Epithelial cell of proximal tubule (primary cell): ENCODE data around the gene CD28. TPM values are rescaled to one million over a fixed set of nuclear protein-coding genes. Genes with fewer than 3 reads are reported as not detected.
A peak's percentile ranks its signal among the peaks of the same experiment; 100 is the strongest.

Experiments
- DNase-seq: peaks from one replicate; pipeline ENCODE4 v3.0.0-alpha.2; 2011; ENCODE audit warnings: low read depth
- H3K4me3 ChIP-seq: 2 replicates; pipeline ENCODE4 v1.5.1; 2011; ENCODE audit warnings: low read depth, mild to moderate bottlenecking, low read length
- total RNA-seq: library from RNA; depleted of rRNA; stranded (reverse); fragments of >200 nt; gene quantifications from 2 replicates; pipeline ENCODE4 v1.2.3, GENCODE V29; 2015
- TF ChIP-seq, protein P1 (sequence below): conservative IDR thresholded peaks from 2 replicates; pipeline ENCODE4 v1.5.1; 2012; ENCODE audit warnings: low read depth, mild to moderate bottlenecking, low read length

CD28 gene
- total RNA-seq, 1 donor from 2014 or later = not detected

DNA sequence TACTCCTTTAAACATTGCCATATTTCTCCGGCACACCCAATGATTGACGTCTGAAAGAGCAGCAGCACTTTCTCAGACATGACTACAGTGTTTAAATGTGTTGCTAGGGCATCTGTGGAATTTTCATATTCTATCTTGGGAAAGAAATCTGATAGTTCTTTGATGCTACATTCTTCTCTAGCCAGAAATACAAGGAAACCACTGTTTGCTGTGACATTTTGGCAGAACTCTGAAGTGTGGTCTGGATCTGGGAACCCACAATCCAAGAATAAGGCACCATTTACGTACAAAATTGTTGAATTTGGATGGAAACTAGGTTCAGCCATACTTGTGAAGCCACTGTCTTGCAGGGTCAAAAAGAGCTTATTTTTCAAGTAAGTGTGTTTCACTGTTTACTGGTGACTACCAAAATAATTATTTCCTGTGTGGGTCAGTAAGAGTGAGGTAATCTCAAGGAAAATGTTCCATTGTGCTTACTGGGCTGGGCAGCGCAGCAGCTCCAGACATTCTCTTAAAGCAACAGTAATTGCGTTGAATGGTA lies 21.3 kb upstream of the CD28 start:
- DNase-seq = peak; percentile 45
- TF ChIP-seq, protein P1, sequence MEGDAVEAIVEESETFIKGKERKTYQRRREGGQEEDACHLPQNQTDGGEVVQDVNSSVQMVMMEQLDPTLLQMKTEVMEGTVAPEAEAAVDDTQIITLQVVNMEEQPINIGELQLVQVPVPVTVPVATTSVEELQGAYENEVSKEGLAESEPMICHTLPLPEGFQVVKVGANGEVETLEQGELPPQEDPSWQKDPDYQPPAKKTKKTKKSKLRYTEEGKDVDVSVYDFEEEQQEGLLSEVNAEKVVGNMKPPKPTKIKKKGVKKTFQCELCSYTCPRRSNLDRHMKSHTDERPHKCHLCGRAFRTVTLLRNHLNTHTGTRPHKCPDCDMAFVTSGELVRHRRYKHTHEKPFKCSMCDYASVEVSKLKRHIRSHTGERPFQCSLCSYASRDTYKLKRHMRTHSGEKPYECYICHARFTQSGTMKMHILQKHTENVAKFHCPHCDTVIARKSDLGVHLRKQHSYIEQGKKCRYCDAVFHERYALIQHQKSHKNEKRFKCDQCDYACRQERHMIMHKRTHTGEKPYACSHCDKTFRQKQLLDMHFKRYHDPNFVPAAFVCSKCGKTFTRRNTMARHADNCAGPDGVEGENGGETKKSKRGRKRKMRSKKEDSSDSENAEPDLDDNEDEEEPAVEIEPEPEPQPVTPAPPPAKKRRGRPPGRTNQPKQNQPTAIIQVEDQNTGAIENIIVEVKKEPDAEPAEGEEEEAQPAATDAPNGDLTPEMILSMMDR = no peak
- H3K4me3 ChIP-seq = no peak overlapping the region

DNA sequence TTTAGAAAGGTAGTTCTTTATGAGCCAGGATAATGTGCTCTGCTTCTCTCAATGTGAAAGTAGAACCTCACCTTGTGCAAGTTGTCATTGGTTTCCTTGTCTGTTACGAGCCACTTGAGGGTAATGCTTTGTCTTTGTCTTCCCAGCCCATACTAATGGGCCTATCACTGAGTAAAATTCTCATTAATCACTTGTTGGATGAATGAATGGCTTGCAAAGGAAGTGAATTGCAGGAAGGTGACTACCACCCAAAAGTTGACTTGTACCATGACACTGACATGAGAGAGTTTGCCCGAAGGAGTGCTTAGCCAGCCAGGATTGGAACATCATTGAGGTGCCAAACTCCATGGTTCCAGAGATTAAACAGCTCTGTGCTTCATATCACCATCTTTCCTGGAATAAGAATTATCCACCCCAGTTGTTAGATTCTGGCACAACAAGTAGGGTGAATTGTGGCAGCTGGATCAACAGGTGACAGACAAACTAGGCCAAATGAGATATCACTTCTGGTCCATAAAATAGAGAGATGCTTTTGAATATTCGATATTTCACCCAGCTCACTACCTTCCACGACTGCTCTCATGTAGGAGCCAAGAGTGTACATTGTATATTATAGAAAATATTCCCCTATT lies 20.5 kb upstream of the CD28 start:
- H3K4me3 ChIP-seq = no peak overlapping the region
- TF ChIP-seq, protein P1 = no peak
- no peak for DNase-seq

DNA sequence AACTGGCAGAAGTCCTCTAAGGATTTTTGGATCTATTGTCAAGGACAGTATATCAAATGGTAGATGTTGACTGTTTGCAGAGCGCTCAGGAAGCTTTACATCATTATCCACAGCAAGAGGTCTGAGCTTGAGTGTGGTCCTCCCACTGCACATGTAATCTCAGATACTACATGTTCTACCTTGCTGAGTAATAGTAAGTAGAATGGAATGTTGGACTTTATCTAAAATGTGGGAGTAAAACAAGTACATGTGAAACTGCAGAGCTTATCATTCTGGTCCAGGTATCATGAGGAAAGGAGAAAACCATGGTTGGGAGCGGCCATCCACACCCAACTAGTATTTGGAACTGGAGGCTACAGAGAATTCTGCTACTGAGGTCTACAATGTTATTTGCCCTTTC lies 19.3 kb upstream of the CD28 start:
- no peak overlapping the region for H3K4me3 ChIP-seq
- DNase-seq = no peak

DNA sequence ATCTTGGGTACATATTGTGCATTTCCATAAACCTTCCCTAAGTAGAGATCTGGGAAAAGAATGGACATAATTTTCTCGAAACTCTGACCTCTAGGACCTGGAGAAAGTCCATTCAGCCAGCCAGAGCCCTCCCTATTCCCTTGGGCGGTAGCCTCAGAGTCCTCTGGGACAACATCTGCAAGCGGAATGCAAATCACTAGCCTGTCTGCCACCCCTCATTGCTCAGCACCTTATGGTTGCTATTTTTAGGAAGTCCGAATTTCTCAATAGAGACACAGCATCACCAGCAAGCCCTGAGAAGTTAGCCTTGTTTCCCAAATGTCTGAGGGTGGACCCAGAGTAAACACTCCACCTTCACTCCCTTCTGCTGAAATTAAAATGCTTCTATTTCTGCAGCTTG lies 17.6 kb upstream of the CD28 start:
- TF ChIP-seq, protein P1 = no peak
- no peak for DNase-seq
- H3K4me3 ChIP-seq = no peak overlapping the region

More for the DNA sequence above, 19.3 kb upstream of the CD28 start:
- TF ChIP-seq, protein P1 = no peak

DNA sequence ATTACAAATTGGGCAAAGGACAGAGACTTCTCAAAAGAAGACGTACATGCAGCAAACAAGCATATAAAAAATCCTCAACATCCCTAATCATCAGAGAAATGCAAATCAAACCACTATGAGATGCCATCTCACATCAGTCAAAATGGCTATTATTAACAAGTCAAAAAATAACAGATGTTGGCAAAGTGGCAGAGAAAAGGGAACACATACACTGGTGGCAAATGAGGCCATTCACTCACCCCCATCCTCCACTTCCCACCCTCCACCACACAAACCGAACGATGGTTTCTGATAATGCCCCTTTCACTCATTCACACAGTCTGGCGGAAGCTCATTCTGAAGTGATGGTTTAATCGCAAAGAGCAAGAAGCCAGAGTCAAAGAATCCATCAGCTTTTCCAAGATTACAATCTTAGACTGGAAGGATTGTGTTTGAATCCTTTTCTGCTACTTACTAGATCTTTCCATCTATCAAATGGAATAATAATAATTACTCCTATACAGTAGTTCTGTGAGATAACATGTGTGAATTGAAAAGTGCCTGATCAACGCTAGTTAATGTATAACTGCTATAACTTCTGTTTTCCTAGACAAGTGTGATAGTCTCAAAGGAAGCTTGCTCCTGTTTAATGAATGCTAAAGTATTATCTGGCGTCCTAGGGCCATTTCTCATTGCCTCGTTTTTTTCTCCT lies 16.9 kb upstream of the CD28 start:
- TF ChIP-seq, protein P1 = no peak
- H3K4me3 ChIP-seq = no peak overlapping the region
- DNase-seq = no peak

DNA sequence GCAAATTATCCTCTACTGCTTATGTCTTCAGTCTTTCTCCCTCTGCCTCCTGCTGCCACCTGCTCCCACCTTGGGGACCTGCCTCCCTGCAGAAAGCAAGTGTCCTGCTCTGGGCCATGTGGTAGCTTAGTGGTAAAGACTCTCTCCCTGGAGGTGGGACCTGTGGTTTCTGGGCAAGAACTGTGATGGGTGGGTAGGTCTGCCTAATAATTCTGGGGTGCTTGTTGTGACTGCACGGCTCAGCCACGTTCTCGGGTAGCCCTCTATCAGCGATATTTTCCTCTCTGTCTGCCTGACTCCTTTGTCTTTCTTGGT lies 16.4 kb upstream of the CD28 start:
- no peak for DNase-seq
- no peak overlapping the region for H3K4me3 ChIP-seq
- TF ChIP-seq, protein P1 = no peak
